Esophagus squamous epithelium (tissue), 5 donors: Measurements from ENCODE around the gene ARPC2. TPM values are rescaled to one million over a fixed set of nuclear protein-coding genes. Genes with fewer than 3 reads are reported as not detected.
"Not testable (repeated sequence)": the region's sequence is repeated elsewhere in the genome, so short reads cannot be mapped to it uniquely, and the experiment has no call there.

Experiments used
- DNase-seq: peaks from one replicate; lab custom pipeline; 2025; lab: John Stamatoyannopoulos, UW
- H3K27ac ChIP-seq, 4 donors: fragments of 200-600 bp; sonication (generic); one replicate each; pipeline ENCODE4 v1.5.1; 2016 to 2019; ENCODE audit warnings: mild to moderate bottlenecking in 1 of 4
- H3K27me3 ChIP-seq, 4 donors: fragments of 200-600 bp; sonication (generic); 1 replicate in 3 of 4; 2 replicates in 1 of 4; pipeline versions ENCODE4 v1.5.1 to v1.6.0; 2017 to 2021; ENCODE audit warnings: antibody characterized with exemption in 1 of 4
- H3K36me3 ChIP-seq, 3 donors: fragments of 200-600 bp; sonication (generic); one replicate each; pipeline ENCODE4 v1.5.1; 2016 to 2019
- H3K4me1 ChIP-seq, 3 donors: fragments of 200-600 bp; sonication (generic); one replicate each; pipeline ENCODE4 v1.5.1; 2017 to 2019
- H3K4me3 ChIP-seq, 4 donors: fragments of 200-600 bp; sonication (generic); 1 replicate in 3 of 4; 2 replicates in 1 of 4; pipeline ENCODE4 v1.5.1; 2016 to 2019; ENCODE audit warnings: mild to moderate bottlenecking in 2 of 4, moderate library complexity in 1 of 4
- H3K9me3 ChIP-seq, 3 donors: fragments of 200-600 bp; sonication (generic); one replicate each; pipeline ENCODE4 v1.5.1; 2016 to 2019
- POLR2A ChIP-seq, 4 donors: fragments of 450-650 bp; IDR thresholded peaks; one replicate each; pipeline ENCODE4 v1.6.1; 2017; ENCODE audit warnings: antibody characterized with exemption in 4 of 4, mild to moderate bottlenecking in 4 of 4, moderate library complexity in 3 of 4
- WGBS, 2 donors: methylation state at CpG; one replicate each; pipeline ENCODE4 v1.1.5; 2018; 5-methylcytosine and 5-hydroxymethylcytosine counted together
- intact Hi-C: fragments of 100-400 bp; cut with DNase I; formaldehyde crosslinking; loops from one replicate; pipeline ENCODE4 v1.15.0; 2022
- total RNA-seq, 4 donors: library from RNA; depleted of rRNA; stranded (reverse); fragments of >200 nt; gene quantifications; one replicate each; pipeline ENCODE4 v1.1.0, GENCODE V29; 2016
- TF ChIP-seq, protein P1 (sequence below), 6 experiments: fragments of 450-650 bp in 4 of 6; fragments of 200-600 bp in 2 of 6; sonication (generic) in 2 of 6; IDR thresholded peaks; one replicate each; pipeline ENCODE4 v1.5.1; 2016 to 2019; ENCODE audit warnings: antibody characterized with exemption in 6 of 6, mild to moderate bottlenecking in 4 of 6, moderate library complexity in 4 of 6
- donor health status: DM: yes; HTN: yes; CAD: no.

The ARPC2 gene
- total RNA-seq: 100 to 1,000 TPM; 465 to 690 (median 542) TPM

DNA sequence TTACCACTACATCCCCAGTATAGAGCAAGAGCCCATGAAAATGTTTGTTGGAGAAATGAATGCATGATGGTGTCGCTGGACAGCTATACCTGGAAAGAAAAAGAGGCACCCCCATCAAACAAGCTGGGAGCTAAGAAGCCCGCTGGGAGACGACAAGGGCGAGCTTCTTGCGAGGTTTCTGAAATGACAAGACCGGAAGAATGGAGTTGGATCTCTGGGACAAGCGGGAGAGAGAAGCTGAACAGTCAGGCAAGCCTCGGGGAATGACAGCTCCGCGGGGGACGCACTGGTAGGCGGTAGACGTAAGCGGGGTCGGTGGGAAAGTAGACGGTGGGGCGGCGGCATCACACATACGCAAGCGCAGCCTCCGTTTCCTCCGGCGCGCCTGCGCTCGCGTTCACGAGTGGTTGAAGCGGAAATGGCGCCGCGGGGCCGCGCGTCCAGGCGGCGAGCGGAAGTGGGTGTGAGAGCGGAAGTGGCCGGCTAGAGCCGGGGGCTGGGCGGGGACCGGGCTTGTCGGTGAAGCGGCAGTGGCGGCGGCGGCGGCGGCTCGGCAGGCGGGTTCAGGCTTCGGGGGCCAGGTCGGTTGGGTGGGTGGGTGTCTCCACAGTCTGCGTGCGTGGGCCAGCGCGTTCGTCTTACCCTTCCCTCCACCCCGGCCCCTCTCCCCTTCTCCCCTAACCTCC, at the start of gene ARPC2:
TSS of gene ARPC2 (plus strand) at position 516 of the 686 bp plus-strand sequence. CDS start 282 bp downstream, outside the sequence.
- peak within 1 kb of the TSS; percentile 86 to 100 (median 95) for H3K4me3 ChIP-seq
- peak in 3 of 4 donors; percentile 83 to 95 (median 92) for TF ChIP-seq POLR2A (IDR thresholded peaks at IDR 0.05)
- TF ChIP-seq, protein P1, sequence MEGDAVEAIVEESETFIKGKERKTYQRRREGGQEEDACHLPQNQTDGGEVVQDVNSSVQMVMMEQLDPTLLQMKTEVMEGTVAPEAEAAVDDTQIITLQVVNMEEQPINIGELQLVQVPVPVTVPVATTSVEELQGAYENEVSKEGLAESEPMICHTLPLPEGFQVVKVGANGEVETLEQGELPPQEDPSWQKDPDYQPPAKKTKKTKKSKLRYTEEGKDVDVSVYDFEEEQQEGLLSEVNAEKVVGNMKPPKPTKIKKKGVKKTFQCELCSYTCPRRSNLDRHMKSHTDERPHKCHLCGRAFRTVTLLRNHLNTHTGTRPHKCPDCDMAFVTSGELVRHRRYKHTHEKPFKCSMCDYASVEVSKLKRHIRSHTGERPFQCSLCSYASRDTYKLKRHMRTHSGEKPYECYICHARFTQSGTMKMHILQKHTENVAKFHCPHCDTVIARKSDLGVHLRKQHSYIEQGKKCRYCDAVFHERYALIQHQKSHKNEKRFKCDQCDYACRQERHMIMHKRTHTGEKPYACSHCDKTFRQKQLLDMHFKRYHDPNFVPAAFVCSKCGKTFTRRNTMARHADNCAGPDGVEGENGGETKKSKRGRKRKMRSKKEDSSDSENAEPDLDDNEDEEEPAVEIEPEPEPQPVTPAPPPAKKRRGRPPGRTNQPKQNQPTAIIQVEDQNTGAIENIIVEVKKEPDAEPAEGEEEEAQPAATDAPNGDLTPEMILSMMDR (IDR thresholded peaks at IDR 0.05): peak in 4 of 6 experiments; percentile 27 to 50 (median 40)
- WGBS, 2 donors: 0 to 1% methylated on average over 14 to 15 of the region's 60 CpGs
- peaks cover 25 to 48% (median 39%) of the 10 kb centered on the region in 3 donors for H3K4me1 ChIP-seq
- peak within 1 kb of the TSS; percentile 98 to 100 (median 100) for H3K27ac ChIP-seq
- peaks cover 0 to 12% (median 0%) of the 10 kb centered on the region in 3 donors for H3K36me3 ChIP-seq
- intact Hi-C loops: no loop called here
- H3K9me3 ChIP-seq: no peaks in the 10 kb centered on the region
- H3K27me3 ChIP-seq: no peaks in the 10 kb centered on the region
- DNase-seq: peak; percentile 78

DNA sequence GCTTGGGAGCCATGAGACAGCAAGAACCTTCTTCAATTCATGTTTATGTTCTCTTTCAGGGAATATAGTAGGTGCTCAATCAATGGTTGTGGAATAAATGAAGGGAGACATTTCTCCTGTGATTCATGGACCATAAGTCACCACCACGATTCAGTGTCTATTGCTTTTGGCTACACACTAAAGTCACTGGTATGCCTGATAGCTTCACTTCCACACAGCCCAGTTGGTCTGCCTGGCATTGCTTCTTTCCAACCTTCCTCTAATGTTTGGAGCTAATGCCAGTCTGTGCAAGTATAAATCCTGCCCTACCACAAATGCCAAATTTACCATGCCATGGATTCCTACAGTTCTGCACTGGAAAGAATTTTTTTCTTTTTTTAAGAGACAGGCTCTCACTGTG, 49.0 kb upstream of the ARPC2 start:
- H3K36me3 ChIP-seq: no peaks in the 10 kb centered on the region
- peaks cover 0 to 25% (median 6%) of the 10 kb centered on the region in 3 donors for H3K4me1 ChIP-seq
- no peak for TF ChIP-seq POLR2A (IDR thresholded peaks at IDR 0.05)
- TF ChIP-seq, protein P1 (IDR thresholded peaks at IDR 0.05): no peak
- WGBS, 2 donors: 28% methylated on average over 1 of the region's 1 CpG; no CpG with 5 or more reads in 1 of the 2 donors
- peaks cover 0 to 7% (median 0%) of the 10 kb centered on the region in 4 donors for H3K27me3 ChIP-seq
- no peaks in the 10 kb centered on the region for H3K9me3 ChIP-seq
- no peak for DNase-seq
- no peak overlapping the region for H3K27ac ChIP-seq
- H3K4me3 ChIP-seq: no peak overlapping the region
- intact Hi-C loops: no loop called here

DNA sequence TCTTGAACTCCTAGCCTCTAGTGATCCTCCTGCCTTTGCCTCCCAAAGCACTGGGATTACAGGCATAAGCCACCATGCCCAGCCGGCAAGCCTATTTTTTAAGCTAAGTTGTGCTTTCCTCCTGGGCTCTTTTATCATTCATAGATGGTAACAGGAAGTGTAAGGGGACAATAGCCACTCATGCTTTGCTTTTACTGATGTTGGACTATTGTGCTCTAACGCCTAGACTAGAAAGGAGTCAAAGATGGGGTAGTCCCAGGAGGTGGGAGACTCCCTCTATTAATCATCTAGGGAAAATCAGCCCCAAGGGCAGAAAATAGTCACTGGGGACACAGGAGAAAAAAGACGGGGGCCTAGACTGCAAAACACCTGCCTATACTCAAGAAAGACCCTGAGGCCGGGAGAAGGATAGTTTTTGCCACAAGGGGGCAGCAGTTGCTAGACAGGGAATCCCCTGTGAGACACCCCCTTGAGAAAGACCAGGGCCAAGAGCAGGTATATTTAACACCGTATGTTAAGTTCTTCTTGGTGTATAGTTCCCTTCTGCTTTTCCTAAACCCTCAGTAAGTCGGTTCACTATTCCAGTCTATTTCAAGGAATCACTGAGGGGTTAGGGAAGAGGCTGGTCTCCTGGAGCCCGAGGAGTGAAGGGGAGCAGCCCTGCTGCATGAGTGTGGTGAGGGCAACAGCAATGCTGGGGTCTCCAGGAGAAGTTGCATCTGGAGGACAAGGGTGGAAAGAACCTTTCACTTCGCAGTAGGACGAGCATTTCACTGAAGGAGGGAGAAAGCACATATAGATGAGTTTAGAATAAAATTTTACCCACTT, 48.1 kb upstream of the ARPC2 start:
- peaks cover 0 to 25% (median 6%) of the 10 kb centered on the region in 3 donors for H3K4me1 ChIP-seq
- H3K27ac ChIP-seq: no peak overlapping the region
- TF ChIP-seq, protein P1 (IDR thresholded peaks at IDR 0.05): peak; percentile 36 to 57 (median 48)
- TF ChIP-seq POLR2A (IDR thresholded peaks at IDR 0.05): no peak
- intact Hi-C loops: no loop called here
- no peak for DNase-seq
- 48 to 53% methylated on average over 8 to 9 of the region's 9 CpGs for WGBS, 2 donors
- peaks cover 0 to 5% (median 0%) of the 10 kb centered on the region in 4 donors for H3K27me3 ChIP-seq
- H3K9me3 ChIP-seq: no peaks in the 10 kb centered on the region
- no peak overlapping the region for H3K4me3 ChIP-seq
- H3K36me3 ChIP-seq: no peaks in the 10 kb centered on the region

DNA sequence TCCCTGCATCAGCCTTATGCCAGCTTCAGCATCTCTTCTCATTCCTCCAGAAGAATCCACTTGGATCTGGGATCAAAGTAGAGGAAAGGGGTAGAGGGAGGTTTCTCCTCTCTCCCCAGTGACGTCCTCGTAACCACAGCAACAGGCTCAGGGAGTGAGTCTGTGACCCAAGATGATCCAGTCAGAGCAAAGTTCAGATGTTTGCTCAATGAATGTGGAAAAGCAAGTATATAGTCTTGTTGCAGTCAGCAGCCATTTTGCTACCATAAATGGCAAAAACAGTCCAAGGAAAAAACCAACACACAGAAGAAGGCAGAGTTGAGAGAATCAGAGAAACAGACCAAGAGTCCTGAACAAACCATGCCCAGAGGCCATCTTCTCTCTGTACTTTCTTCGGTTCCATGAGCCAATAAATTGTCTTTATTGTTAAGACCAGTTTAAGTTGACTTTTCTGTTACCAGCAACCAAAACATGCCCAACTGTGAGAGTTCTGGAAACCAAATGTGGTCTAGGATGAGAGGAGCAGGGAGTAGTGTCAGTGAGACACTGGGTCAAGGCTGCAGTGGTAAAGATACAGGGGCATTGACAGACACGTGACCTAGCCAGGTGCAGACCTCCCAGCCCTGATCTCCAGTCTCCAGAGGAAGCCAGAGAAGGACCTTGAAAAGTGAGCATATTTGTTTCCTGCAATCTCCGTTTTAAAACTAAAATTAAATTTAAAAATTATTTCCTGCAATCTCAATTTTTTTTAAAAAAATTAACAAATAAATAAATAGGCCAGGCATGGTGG, 47.0 kb upstream of the ARPC2 start:
- no peaks in the 10 kb centered on the region for H3K27me3 ChIP-seq
- DNase-seq: no peak

DNA sequence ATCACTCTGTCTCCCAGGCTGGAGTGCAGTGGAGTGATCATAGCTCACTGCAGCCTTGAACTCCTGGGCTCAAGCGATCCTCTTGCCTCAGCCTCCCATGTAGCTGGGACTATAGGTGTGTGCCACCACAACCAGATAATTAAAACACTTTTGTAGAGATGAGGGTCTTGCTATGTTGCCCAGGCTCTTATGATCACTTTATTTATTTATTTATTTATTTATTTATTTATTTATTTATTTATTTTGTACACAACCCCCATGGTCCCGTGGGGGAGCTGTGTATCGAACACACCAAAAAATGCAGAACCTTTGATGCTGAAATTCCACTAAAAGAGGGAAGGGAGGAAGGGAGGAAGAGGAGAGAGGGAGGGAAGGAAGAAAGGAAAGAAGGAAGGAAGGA, 45.2 kb upstream of the ARPC2 start:
- WGBS, 2 donors: 84 to 87% methylated on average over 3 of the region's 3 CpGs
- H3K36me3 ChIP-seq, intact Hi-C loops, H3K4me3 ChIP-seq, H3K27ac ChIP-seq, H3K9me3 ChIP-seq, H3K27me3 ChIP-seq, DNase-seq: not testable (repeated sequence)
- H3K4me1 ChIP-seq: peaks cover 0 to 20% (median 2%) of the 10 kb centered on the region in 3 donors

More for the DNA sequence above, 47.0 kb upstream of the ARPC2 start:
- H3K9me3 ChIP-seq: no peaks in the 10 kb centered on the region
- H3K4me1 ChIP-seq: peaks cover 0 to 25% (median 6%) of the 10 kb centered on the region in 3 donors
- intact Hi-C loops: no loop called here
- TF ChIP-seq POLR2A (IDR thresholded peaks at IDR 0.05): no peak
- TF ChIP-seq, protein P1 (IDR thresholded peaks at IDR 0.05): no peak
- H3K4me3 ChIP-seq: no peak overlapping the region
- H3K36me3 ChIP-seq: no peaks in the 10 kb centered on the region
- H3K27ac ChIP-seq: no peak overlapping the region
- WGBS, 2 donors: 64 to 66% methylated on average over 5 of the region's 5 CpGs
